ENCODE measurements around the gene TLE1.

The TLE1 gene

GRCh38 chr9:81566074-81566698, 123.2 kb downstream of the TLE1 start:
- no peak for DNase-seq

- DNase-seq = no peak
These were observed 123.7 kb downstream of the TLE1 start for GRCh38 chr9:81565609-81566008.

GRCh38 chr9:81565144-81565543, 124.2 kb downstream of the TLE1 start:
- no peak for DNase-seq

- no peak for DNase-seq
These were observed 124.7 kb downstream of the TLE1 start for GRCh38 chr9:81564632-81565031.

GRCh38 chr9:81563739-81564138, 125.6 kb downstream of the TLE1 start:
- no peak for DNase-seq

- DNase-seq = no peak
These were observed 126.3 kb downstream of the TLE1 start for GRCh38 chr9:81563020-81563407.

GRCh38 chr9:81562231-81563019, 126.9 kb downstream of the TLE1 start:
- DNase-seq = no peak

GRCh38 chr9:81560851-81561732, 128.3 kb downstream of the TLE1 start:
- DNase-seq = no peak

- no peak for DNase-seq
These were observed 129.6 kb downstream of the TLE1 start for GRCh38 chr9:81559709-81560108.

GRCh38 chr9:81559197-81559596, 130.2 kb downstream of the TLE1 start:
- DNase-seq = no peak

GRCh38 chr9:81558091-81558830, 131.1 kb downstream of the TLE1 start:
- DNase-seq = no peak

- DNase-seq = no peak
These were observed 131.8 kb downstream of the TLE1 start for GRCh38 chr9:81557452-81558090.

- no peak for DNase-seq
These were observed 132.4 kb downstream of the TLE1 start for GRCh38 chr9:81556923-81557322.

GRCh38 chr9:81552581-81552991, 136.8 kb downstream of the TLE1 start:
- no peak for DNase-seq

- DNase-seq = no peak
These were observed 139.2 kb downstream of the TLE1 start for GRCh38 chr9:81550207-81550583.

- no peak for DNase-seq
These were observed 139.7 kb downstream of the TLE1 start for GRCh38 chr9:81549500-81550206.

GRCh38 chr9:81548911-81549310, 140.4 kb downstream of the TLE1 start:
- no peak for DNase-seq

- DNase-seq = no peak
These were observed 142.9 kb downstream of the TLE1 start for GRCh38 chr9:81546489-81546888.

- no peak for DNase-seq
These were observed 145.7 kb downstream of the TLE1 start for GRCh38 chr9:81543695-81544094.

- DNase-seq = no peak
These were observed 147.0 kb downstream of the TLE1 start for GRCh38 chr9:81542118-81542889.

GRCh38 chr9:81540142-81540710, 149.1 kb downstream of the TLE1 start:
- no peak for DNase-seq
